ENCODE results near the gene RBBP5.

GRCh38 chr1:205088341-205088740, 33.4 kb downstream of the RBBP5 start:
- TF ChIP-seq CTCF (IDR thresholded peaks at IDR 0.05 in 8 of 11, conservative IDR thresholded peaks at IDR 0.05 in 3 of 11) (no peak), POLR2AphosphoS5 (IDR thresholded peaks at IDR 0.05) (no peak), POLR2A (IDR thresholded peaks at IDR 0.05) (no peak)

Data from spleen (tissue), 7 donors.